Osteocyte (in vitro differentiated cells): ENCODE measurements around the gene RPS6KA5. TPM values are rescaled to one million over a fixed set of nuclear protein-coding genes. Genes with fewer than 3 reads are reported as not detected.
"Not testable (repeated sequence)": the region's sequence is repeated elsewhere in the genome, so short reads cannot be mapped to it uniquely, and the experiment has no call there.

Source experiments
- DNase-seq: peaks from one replicate; pipeline ENCODE4 v3.0.0; 2021; ENCODE audit warnings: mixed read lengths; ENCODE audit not compliant: unreplicated experiment; ENCODE audit errors: extremely low spot score
- H3K27ac Mint-ChIP-seq: one replicate; pipeline ENCODE4 v1.8.0; 2021; ENCODE audit warnings: mild to moderate bottlenecking, mixed read lengths; ENCODE audit not compliant: unreplicated experiment
- H3K27me3 Mint-ChIP-seq: one replicate; pipeline ENCODE4 v1.8.0; 2021; ENCODE audit warnings: mixed read lengths; ENCODE audit not compliant: unreplicated experiment
- H3K36me3 Mint-ChIP-seq: one replicate; pipeline ENCODE4 v1.8.0; 2021; ENCODE audit warnings: mixed read lengths; ENCODE audit not compliant: unreplicated experiment
- H3K4me1 Mint-ChIP-seq: one replicate; pipeline ENCODE4 v1.8.0; 2021; ENCODE audit warnings: mixed read lengths; ENCODE audit not compliant: unreplicated experiment
- H3K4me3 Mint-ChIP-seq: one replicate; pipeline ENCODE4 v1.8.0; 2021; ENCODE audit warnings: mild to moderate bottlenecking, moderate library complexity, mixed read lengths; ENCODE audit not compliant: unreplicated experiment
- H3K9me3 Mint-ChIP-seq: one replicate; pipeline ENCODE4 v1.8.0; 2021; ENCODE audit warnings: mixed read lengths; ENCODE audit not compliant: unreplicated experiment
- total RNA-seq: library from RNA; stranded (reverse); gene quantifications from 2 replicates; pipeline ENCODE4 v1.2.1, GENCODE V29; 2021
- TF ChIP-seq, protein P1 (sequence below): fragments of 200-600 bp; sonication (generic); IDR thresholded peaks from 2 replicates; pipeline ENCODE4 v1.5.0; 2021; ENCODE audit warnings: antibody characterized with exemption, mild to moderate bottlenecking, moderate library complexity

RPS6KA5 gene
- total RNA-seq, 1 donor from 2014 or later = 3.4 TPM

DNA sequence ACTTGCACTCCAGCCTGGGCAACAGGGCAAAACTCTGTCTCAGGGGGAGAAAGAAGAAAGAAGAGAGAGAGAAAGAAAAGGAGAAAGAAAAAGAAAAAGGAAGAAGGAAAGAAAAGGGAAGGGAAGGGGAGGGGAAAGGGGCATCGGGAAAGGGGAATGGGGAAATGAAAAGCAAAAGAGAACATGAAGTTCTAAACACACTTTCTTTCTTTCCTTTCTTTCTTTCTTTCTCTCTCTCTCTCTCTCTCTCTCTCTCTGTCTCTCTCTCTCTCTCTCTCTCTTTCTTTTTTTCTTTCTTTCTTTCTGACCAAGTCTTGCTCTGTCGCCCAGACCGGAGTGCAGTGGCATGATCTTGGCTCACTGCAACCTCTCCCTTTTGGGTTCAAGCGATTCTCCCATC is 76.9 kb downstream of the RPS6KA5 start:
- no peak for DNase-seq
- TF ChIP-seq, protein P1, sequence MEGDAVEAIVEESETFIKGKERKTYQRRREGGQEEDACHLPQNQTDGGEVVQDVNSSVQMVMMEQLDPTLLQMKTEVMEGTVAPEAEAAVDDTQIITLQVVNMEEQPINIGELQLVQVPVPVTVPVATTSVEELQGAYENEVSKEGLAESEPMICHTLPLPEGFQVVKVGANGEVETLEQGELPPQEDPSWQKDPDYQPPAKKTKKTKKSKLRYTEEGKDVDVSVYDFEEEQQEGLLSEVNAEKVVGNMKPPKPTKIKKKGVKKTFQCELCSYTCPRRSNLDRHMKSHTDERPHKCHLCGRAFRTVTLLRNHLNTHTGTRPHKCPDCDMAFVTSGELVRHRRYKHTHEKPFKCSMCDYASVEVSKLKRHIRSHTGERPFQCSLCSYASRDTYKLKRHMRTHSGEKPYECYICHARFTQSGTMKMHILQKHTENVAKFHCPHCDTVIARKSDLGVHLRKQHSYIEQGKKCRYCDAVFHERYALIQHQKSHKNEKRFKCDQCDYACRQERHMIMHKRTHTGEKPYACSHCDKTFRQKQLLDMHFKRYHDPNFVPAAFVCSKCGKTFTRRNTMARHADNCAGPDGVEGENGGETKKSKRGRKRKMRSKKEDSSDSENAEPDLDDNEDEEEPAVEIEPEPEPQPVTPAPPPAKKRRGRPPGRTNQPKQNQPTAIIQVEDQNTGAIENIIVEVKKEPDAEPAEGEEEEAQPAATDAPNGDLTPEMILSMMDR = no peak
- no peak overlapping the region for H3K27ac Mint-ChIP-seq
- H3K27me3 Mint-ChIP-seq = no peaks in the 10 kb centered on the region
- no peaks in the 10 kb centered on the region for H3K4me1 Mint-ChIP-seq
- H3K9me3 Mint-ChIP-seq = no peaks in the 10 kb centered on the region
- no peaks in the 10 kb centered on the region for H3K36me3 Mint-ChIP-seq
- no peak overlapping the region for H3K4me3 Mint-ChIP-seq

DNA sequence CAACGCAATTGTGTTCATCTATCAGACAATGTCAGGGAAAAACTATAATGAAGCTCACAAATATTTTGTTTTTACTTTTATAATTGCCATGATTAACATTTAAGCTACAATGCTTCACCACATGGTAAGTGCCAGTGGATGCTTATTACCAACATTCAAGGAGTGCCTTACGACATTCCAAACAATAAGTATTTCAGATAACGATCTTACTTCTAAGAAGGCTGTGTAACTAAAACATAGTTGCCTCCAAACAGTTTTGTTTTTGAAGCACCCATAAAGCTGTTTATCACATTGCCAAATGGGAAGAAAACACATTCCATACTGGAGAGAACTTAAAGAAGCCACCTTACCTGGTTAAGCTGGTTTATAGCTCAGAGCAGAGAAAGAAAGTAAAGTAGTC is 78.8 kb downstream of the RPS6KA5 start:
- H3K9me3 Mint-ChIP-seq = no peaks in the 10 kb centered on the region
- DNase-seq = no peak
- TF ChIP-seq, protein P1 = no peak

DNA sequence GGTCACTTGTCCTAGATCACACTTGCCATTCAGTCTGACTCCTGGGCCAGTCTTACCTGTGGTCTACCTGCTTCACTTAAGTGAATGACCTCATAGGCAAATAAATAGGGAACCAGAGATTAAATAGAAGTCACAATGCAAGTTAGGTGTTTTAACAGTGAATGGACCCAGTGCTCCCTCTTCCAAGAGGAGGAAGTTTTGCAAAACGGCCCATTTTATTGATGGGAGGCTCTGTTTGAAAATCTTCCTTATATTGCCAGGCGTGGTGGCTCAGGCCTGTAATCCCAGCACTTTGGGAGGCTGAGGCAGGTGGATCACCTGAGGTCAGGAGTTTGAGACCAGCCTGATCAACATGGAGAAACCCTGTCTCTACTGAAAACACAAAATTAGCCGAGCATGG is 79.8 kb downstream of the RPS6KA5 start:
- not testable (repeated sequence) for H3K4me1 Mint-ChIP-seq, H3K9me3 Mint-ChIP-seq, H3K27ac Mint-ChIP-seq, H3K27me3 Mint-ChIP-seq, H3K4me3 Mint-ChIP-seq, H3K36me3 Mint-ChIP-seq, DNase-seq

More for the DNA sequence above, 78.8 kb downstream of the RPS6KA5 start:
- Mint-ChIP-seq H3K4me1 (no peaks in the 10 kb centered on the region), H3K36me3 (no peaks in the 10 kb centered on the region), H3K27me3 (no peaks in the 10 kb centered on the region), H3K27ac (no peak overlapping the region), H3K4me3 (no peak overlapping the region)

DNA sequence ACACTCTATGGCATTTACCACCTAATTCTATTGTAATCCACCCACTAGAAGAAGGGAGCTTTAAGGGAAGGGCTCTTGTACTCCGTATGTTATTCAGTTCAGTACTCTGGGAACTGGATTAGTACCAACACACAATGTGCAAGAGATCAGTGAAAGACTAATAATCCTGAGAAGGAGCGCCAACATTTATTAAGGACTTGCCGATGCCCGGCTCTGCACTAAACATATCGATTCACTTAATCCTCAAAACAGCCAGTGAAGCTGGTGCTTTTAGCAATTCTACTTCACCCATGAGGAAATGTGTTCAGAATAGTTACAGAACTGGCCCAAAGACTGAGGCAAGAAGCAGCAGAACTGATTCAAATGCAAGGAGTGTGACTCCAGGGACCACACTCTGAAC is 80.9 kb downstream of the RPS6KA5 start:
- Mint-ChIP-seq H3K27ac (no peak overlapping the region), H3K4me3 (no peak overlapping the region), H3K4me1 (no peaks in the 10 kb centered on the region), H3K27me3 (no peaks in the 10 kb centered on the region), H3K36me3 (no peaks in the 10 kb centered on the region), H3K9me3 (no peaks in the 10 kb centered on the region)
- TF ChIP-seq, protein P1 = no peak
- DNase-seq = no peak

DNA sequence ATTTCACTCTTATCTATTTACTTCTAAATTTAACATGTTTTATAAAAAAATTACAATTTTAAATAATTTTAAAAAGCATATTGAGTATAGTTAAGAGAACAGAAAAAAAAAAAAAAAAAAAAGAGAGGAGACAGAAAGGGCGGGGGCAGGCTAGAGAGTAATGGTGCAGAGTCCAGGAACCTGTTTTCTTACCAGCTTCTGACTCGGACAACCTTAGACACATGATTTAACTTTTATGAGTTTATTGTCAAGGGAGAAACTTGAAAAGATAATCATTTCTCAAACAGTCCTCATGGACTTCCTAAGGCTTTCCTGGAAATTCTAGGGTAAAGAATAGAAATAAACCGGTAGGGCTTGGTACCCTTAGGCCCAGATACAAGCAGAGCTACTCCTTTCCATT is 84.3 kb downstream of the RPS6KA5 start:
- Mint-ChIP-seq H3K4me1 (no peaks in the 10 kb centered on the region), H3K9me3 (no peaks in the 10 kb centered on the region), H3K27ac (no peak overlapping the region), H3K36me3 (no peaks in the 10 kb centered on the region), H3K27me3 (no peaks in the 10 kb centered on the region), H3K4me3 (no peak overlapping the region)
- no peak for DNase-seq
- TF ChIP-seq, protein P1 = no peak

DNA sequence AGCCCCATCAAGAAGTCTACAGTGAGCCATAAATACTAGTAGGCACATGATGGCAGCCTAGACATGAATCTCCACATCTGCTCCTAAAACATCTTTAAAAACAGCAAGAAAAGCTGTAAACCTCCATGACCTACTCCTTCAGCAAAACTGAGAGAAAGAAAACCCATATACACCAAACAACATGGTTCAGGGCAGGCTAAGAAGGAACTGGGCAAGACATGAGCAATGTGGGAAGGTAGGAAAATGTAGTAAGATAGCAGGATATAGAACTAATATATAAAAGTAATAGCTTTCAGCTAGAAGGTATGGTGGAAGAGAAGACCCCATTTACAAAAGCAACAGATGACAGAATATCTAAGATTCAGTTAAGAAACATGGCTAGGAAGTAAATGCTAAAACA is 88.8 kb downstream of the RPS6KA5 start:
- Mint-ChIP-seq H3K27me3 (no peaks in the 10 kb centered on the region), H3K9me3 (peaks cover 4% of the 10 kb centered on the region)

More for the DNA sequence above, 88.8 kb downstream of the RPS6KA5 start:
- DNase-seq = no peak
- no peak overlapping the region for H3K4me3 Mint-ChIP-seq
- TF ChIP-seq, protein P1 = no peak
- no peak overlapping the region for H3K27ac Mint-ChIP-seq
- H3K36me3 Mint-ChIP-seq = no peaks in the 10 kb centered on the region
- H3K4me1 Mint-ChIP-seq = no peaks in the 10 kb centered on the region
